ENCODE measurements around the gene UFD1.

UFD1 gene

GRCh38 chr22:19471572-19471971 is 7.4 kb downstream of the UFD1 start:
- no peak for DNase-seq (ENCODE audit: low spot score)

- DNase-seq (ENCODE audit: low spot score): no peak
Observed at GRCh38 chr22:19470010-19470409, 9.0 kb downstream of the UFD1 start.

GRCh38 chr22:19469421-19469820 is 9.6 kb downstream of the UFD1 start:
- no peak for DNase-seq (ENCODE audit: low spot score)

GRCh38 chr22:19467912-19468311 is 11.1 kb downstream of the UFD1 start:
- DNase-seq (ENCODE audit: low spot score): no peak

GRCh38 chr22:19466848-19467752 is 11.9 kb downstream of the UFD1 start:
- DNase-seq (ENCODE audit: low spot score): no peak

- no peak for DNase-seq (ENCODE audit: low spot score)
Observed at GRCh38 chr22:19466126-19466716, 12.8 kb downstream of the UFD1 start.

- no peak for DNase-seq (ENCODE audit: low spot score)
Observed at GRCh38 chr22:19464975-19465374, 14.0 kb downstream of the UFD1 start.

- DNase-seq (ENCODE audit: low spot score): no peak
Observed at GRCh38 chr22:19464546-19464945, 14.4 kb downstream of the UFD1 start.

GRCh38 chr22:19463491-19464469 is 15.2 kb downstream of the UFD1 start:
- peak; percentile 32 for DNase-seq (ENCODE audit: low spot score)

GRCh38 chr22:19463008-19463407 is 16.0 kb downstream of the UFD1 start:
- no peak for DNase-seq (ENCODE audit: low spot score)

- no peak for DNase-seq (ENCODE audit: low spot score)
Observed at GRCh38 chr22:19461506-19461905, 17.5 kb downstream of the UFD1 start.

- DNase-seq (ENCODE audit: low spot score): no peak
Observed at GRCh38 chr22:19460036-19460435, 19.0 kb downstream of the UFD1 start.

- no peak for DNase-seq (ENCODE audit: low spot score)
Observed at GRCh38 chr22:19457828-19458428, 21.1 kb downstream of the UFD1 start.

GRCh38 chr22:19456541-19456940 is 22.5 kb downstream of the UFD1 start:
- no peak for DNase-seq (ENCODE audit: low spot score)

GRCh38 chr22:19455585-19456370 is 23.2 kb downstream of the UFD1 start:
- no peak for DNase-seq (ENCODE audit: low spot score)

GRCh38 chr22:19455033-19455432 is 24.0 kb downstream of the UFD1 start:
- DNase-seq (ENCODE audit: low spot score): no peak

GRCh38 chr22:19454156-19454555 is 24.8 kb downstream of the UFD1 start:
- no peak for DNase-seq (ENCODE audit: low spot score)

- no peak for DNase-seq (ENCODE audit: low spot score)
Observed at GRCh38 chr22:19453718-19454117, 25.3 kb downstream of the UFD1 start.

- no peak for DNase-seq (ENCODE audit: low spot score)
Observed at GRCh38 chr22:19451570-19451969, 27.4 kb downstream of the UFD1 start.

GRCh38 chr22:19450363-19451175 is 28.4 kb downstream of the UFD1 start:
- no peak for DNase-seq (ENCODE audit: low spot score)
